ENCODE data around the gene SYNPO2. TPM values are rescaled to one million over a fixed set of nuclear protein-coding genes. Genes with fewer than 3 reads are reported as not detected.
A peak's percentile ranks its signal among the peaks of the same experiment; 100 is the strongest.

Gene SYNPO2
- total RNA-seq, 6 experiments from 2014 or later = 2.7 to 11.2 (median 8.2) TPM

- H3K4me3 ChIP-seq = no peak overlapping the region
- H3K27ac ChIP-seq = no peak overlapping the region
- 49% methylated on average over 5 of the region's 5 CpGs for WGBS (ENCODE audit: insufficient coverage, low coverage, low lambda C conversion rate, missing lambda C conversion rate)
- DNase-seq (no peak), ATAC-seq (peak in 1 of 4 donors; percentile 71)
- H3K27me3 ChIP-seq = no peaks in the 10 kb centered on the region
- no peaks in the 10 kb centered on the region for H3K4me1 ChIP-seq
- intact Hi-C loops (cut with DNase I) = no loop called here
- no peaks in the 10 kb centered on the region for H3K36me3 ChIP-seq
- no peaks in the 10 kb centered on the region for H3K9me3 ChIP-seq
- TF ChIP-seq POLR2A (IDR thresholded peaks at IDR 0.05) (no peak), CTCF (IDR thresholded peaks at IDR 0.05) (no peak)
Measured at GRCh38 chr4:119093042-119093827, 204.6 kb downstream of the SYNPO2 start.

GRCh38 chr4:119097282-119097900 lies 208.7 kb downstream of the SYNPO2 start:
- DNase-seq = no peak
- Histone ChIP-seq H3K27me3 (no peaks in the 10 kb centered on the region), H3K36me3 (no peaks in the 10 kb centered on the region), H3K9me3 (no peaks in the 10 kb centered on the region), H3K27ac (no peak overlapping the region), H3K4me1 (no peaks in the 10 kb centered on the region), H3K4me3 (no peak overlapping the region)
- intact Hi-C loops (cut with DNase I) = no loop called here
- TF ChIP-seq CTCF (IDR thresholded peaks at IDR 0.05) (no peak), POLR2A (IDR thresholded peaks at IDR 0.05) (no peak)
- 78% methylated on average over 2 of the region's 2 CpGs for WGBS (ENCODE audit: insufficient coverage, low coverage, low lambda C conversion rate, missing lambda C conversion rate)
- no peak for ATAC-seq

GRCh38 chr4:119098306-119098705 lies 209.7 kb downstream of the SYNPO2 start:
- Histone ChIP-seq H3K4me1 (no peaks in the 10 kb centered on the region), H3K27me3 (no peaks in the 10 kb centered on the region), H3K4me3 (no peak overlapping the region), H3K27ac (no peak overlapping the region), H3K9me3 (no peaks in the 10 kb centered on the region), H3K36me3 (no peaks in the 10 kb centered on the region)
- ATAC-seq = no peak
- DNase-seq = no peak
- WGBS (ENCODE audit: insufficient coverage, low coverage, low lambda C conversion rate, missing lambda C conversion rate) = 75% methylated on average over 1 of the region's 1 CpG
- TF ChIP-seq CTCF (IDR thresholded peaks at IDR 0.05) (no peak), POLR2A (IDR thresholded peaks at IDR 0.05) (no peak)
- intact Hi-C loops (cut with DNase I) = no loop called here

- Histone ChIP-seq H3K27me3 (no peaks in the 10 kb centered on the region), H3K4me1 (no peaks in the 10 kb centered on the region), H3K9me3 (no peaks in the 10 kb centered on the region), H3K4me3 (no peak overlapping the region), H3K36me3 (no peaks in the 10 kb centered on the region), H3K27ac (no peak overlapping the region)
- no peak for TF ChIP-seq CTCF (IDR thresholded peaks at IDR 0.05)
- no peak for TF ChIP-seq POLR2A (IDR thresholded peaks at IDR 0.05)
- DNase-seq (no peak), ATAC-seq (no peak)
- 27% methylated on average over 1 of the region's 1 CpG for WGBS (ENCODE audit: insufficient coverage, low coverage, low lambda C conversion rate, missing lambda C conversion rate)
- intact Hi-C loops (cut with DNase I) = no loop called here
Measured at GRCh38 chr4:119099227-119099810, 210.7 kb downstream of the SYNPO2 start.
